ENCODE measurements around the gene NPAS2.

NPAS2 gene

DNA sequence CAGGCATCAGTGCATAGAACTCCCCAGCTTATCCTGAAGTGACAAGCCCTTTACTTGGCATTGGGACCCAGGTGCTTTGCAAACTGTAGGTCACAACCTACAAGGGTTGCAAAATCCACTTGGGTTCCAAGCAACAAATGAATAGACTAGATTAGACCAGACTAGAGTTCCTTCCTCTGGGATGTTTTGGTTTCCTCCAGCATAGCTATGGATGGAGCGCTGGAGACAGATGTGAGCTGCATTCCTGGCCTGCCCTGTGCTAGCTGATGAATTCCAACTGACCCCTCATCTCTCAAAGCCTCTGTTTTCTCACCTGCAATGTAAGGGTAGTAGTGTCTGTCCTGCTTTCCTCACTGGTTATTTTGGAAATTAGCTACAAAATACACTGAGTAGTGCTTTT, 86.2 kb downstream of the NPAS2 start:
- Histone ChIP-seq H3K4me1 (peaks cover 0 to 13% (median 0%) of the 10 kb centered on the region in 4 donors), H3K36me3 (peaks cover 0 to 14% (median 0%) of the 10 kb centered on the region in 3 donors), H3K27ac (no peak overlapping the region), H3K9me3 (no peaks in the 10 kb centered on the region), H3K4me3 (no peak overlapping the region), H3K27me3 (no peaks in the 10 kb centered on the region)
- TF ChIP-seq, protein P1, sequence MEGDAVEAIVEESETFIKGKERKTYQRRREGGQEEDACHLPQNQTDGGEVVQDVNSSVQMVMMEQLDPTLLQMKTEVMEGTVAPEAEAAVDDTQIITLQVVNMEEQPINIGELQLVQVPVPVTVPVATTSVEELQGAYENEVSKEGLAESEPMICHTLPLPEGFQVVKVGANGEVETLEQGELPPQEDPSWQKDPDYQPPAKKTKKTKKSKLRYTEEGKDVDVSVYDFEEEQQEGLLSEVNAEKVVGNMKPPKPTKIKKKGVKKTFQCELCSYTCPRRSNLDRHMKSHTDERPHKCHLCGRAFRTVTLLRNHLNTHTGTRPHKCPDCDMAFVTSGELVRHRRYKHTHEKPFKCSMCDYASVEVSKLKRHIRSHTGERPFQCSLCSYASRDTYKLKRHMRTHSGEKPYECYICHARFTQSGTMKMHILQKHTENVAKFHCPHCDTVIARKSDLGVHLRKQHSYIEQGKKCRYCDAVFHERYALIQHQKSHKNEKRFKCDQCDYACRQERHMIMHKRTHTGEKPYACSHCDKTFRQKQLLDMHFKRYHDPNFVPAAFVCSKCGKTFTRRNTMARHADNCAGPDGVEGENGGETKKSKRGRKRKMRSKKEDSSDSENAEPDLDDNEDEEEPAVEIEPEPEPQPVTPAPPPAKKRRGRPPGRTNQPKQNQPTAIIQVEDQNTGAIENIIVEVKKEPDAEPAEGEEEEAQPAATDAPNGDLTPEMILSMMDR (IDR thresholded peaks at IDR 0.05), result no peak
- DNase-seq, result no peak
- intact Hi-C loops (cut with DNase I; ENCODE audit: low total_unique reads), result no loop called here

DNA sequence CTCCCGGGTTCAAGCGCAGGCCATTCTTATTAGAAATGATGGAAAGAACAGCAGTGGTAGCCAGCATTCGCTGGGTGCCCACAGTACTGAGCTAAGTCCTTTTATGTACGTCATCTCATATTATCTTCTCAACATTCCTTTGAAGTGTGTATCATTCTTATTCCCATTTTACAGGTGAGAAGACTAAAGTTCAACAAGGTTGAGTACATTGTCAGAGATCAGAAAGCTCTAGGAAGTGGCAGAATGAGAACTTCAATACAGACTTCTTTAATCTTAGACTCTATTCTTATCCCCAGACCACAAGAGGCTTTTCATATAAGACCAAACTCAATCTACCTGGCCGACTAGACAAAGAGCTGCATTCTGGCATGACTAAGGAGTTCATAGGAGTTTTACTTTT, 86.7 kb downstream of the NPAS2 start:
- no peaks in the 10 kb centered on the region for H3K9me3 ChIP-seq
- peaks cover 0 to 14% (median 0%) of the 10 kb centered on the region in 3 donors for H3K36me3 ChIP-seq
- H3K27me3 ChIP-seq, result no peaks in the 10 kb centered on the region
- intact Hi-C loops (cut with DNase I; ENCODE audit: low total_unique reads), result no loop called here
- H3K4me3 ChIP-seq, result no peak overlapping the region
- DNase-seq, result no peak
- peaks cover 0 to 13% (median 0%) of the 10 kb centered on the region in 4 donors for H3K4me1 ChIP-seq
- H3K27ac ChIP-seq, result no peak overlapping the region
- TF ChIP-seq, protein P1 (IDR thresholded peaks at IDR 0.05), result no peak

DNA sequence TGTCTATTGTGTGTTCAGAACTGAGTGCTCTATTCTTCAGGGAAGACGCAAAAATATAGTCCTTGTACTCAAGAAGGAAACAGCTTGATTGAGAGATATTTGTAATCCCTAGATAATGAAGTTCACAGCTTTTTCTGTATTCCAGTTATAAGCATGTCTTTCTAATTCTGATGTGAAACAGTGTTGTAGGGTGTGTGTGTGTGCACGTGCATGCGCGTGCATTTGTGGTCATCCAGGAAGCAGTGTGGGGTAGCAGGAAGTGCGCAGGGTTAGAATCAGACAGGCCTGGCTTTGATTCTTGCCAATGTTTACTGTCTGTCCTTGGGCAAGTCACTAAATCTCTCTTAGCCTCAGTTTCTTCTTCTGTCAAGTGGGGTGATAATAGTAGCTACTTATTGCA, 87.9 kb downstream of the NPAS2 start:
- DNase-seq, result no peak
- TF ChIP-seq, protein P1 (IDR thresholded peaks at IDR 0.05), result no peak
- no peaks in the 10 kb centered on the region for H3K27me3 ChIP-seq
- intact Hi-C loops (cut with DNase I; ENCODE audit: low total_unique reads), result no loop called here
- H3K4me3 ChIP-seq, result no peak overlapping the region
- H3K27ac ChIP-seq, result no peak overlapping the region
- peaks cover 0 to 14% (median 0%) of the 10 kb centered on the region in 3 donors for H3K36me3 ChIP-seq
- peaks cover 0 to 9% (median 0%) of the 10 kb centered on the region in 4 donors for H3K4me1 ChIP-seq
- H3K9me3 ChIP-seq, result no peaks in the 10 kb centered on the region

DNA sequence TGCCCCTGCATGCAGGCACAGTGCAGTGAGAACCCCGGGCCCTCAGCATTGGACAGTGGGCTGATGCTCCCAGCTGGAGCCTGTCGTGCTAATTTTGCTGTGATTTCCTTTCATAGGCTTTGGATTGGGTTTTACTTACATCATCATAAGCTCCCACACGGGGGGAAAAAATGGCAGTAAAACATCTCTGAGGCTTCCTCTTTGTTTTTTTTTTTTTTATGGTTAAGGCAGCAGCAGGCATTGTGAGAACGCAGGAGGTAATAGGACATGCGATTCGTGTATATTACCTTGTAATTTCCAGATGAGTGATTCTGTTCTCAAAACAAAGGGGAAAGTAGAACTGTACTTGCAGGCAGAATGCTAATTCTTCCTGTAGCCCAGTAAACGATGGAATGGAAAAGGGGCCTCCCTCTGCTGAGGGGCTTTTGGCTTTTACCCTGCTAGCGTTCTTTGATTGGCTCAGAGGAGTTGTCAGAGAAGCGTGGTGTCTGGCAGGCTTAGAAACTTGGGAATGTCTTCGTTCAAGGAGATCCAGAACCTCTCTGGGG, 89.7 kb downstream of the NPAS2 start:
- Histone ChIP-seq H3K36me3 (peaks cover 0 to 14% (median 0%) of the 10 kb centered on the region in 3 donors), H3K27me3 (no peaks in the 10 kb centered on the region), H3K4me1 (no peaks in the 10 kb centered on the region), H3K27ac (no peak overlapping the region), H3K9me3 (no peaks in the 10 kb centered on the region), H3K4me3 (no peak overlapping the region)
- TF ChIP-seq, protein P1 (IDR thresholded peaks at IDR 0.05), result no peak
- intact Hi-C loops (cut with DNase I; ENCODE audit: low total_unique reads), result no loop called here
- no peak for DNase-seq

DNA sequence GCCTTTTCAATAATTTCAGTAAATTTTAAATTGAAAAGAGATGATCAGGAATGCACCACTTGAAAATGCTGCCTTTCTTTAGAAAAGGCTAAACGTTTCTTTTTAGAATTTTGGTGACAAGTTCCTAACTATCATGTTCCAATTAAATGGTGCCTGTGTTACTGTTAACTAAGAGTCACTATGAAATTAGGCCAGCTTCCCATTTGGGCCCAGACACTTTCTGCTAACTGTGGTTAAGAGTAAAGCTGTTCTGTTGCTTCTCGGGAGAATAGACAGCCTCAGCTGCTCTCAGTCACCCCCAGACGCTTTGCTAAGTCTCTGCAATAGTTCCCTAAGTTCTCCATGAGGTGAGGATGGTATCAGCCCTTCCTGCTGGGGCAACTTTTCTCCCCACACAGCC, 90.2 kb downstream of the NPAS2 start:
- no peaks in the 10 kb centered on the region for H3K4me1 ChIP-seq
- intact Hi-C loops (cut with DNase I; ENCODE audit: low total_unique reads), result no loop called here
- DNase-seq, result no peak
- H3K27ac ChIP-seq, result no peak overlapping the region
- TF ChIP-seq, protein P1 (IDR thresholded peaks at IDR 0.05), result no peak
- H3K27me3 ChIP-seq, result no peaks in the 10 kb centered on the region
- peaks cover 0 to 14% (median 0%) of the 10 kb centered on the region in 3 donors for H3K36me3 ChIP-seq
- no peaks in the 10 kb centered on the region for H3K9me3 ChIP-seq
- no peak overlapping the region for H3K4me3 ChIP-seq

DNA sequence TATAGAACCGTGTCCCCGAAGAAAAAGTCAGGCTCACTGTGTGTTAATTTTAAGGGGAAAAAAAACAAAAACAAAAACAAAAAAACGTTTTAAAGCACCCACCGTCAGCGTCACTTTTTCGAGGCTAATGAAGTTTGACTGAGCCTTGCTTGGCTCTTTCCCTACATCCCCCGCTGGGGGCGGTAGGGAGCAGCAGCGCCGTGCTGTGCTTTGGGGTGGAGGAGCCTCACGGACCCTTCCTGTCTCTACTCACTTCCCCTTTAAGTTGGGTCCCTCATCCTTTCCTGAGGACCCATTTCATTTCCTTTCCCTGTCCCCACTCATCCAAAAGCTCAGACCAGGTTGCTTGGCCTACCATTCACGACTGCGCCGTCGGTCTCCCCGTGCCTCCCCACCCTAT, 99.4 kb downstream of the NPAS2 start:
- Histone ChIP-seq H3K27ac (no peak overlapping the region), H3K36me3 (no peaks in the 10 kb centered on the region), H3K9me3 (no peaks in the 10 kb centered on the region), H3K4me3 (no peak overlapping the region), H3K27me3 (no peaks in the 10 kb centered on the region), H3K4me1 (peaks cover 0 to 1% (median 0%) of the 10 kb centered on the region in 4 donors)
- TF ChIP-seq, protein P1 (IDR thresholded peaks at IDR 0.05), result no peak
- intact Hi-C loops (cut with DNase I; ENCODE audit: low total_unique reads), result no loop called here
- no peak for DNase-seq

Data from tibial artery (tissue), 4 donors.